Mesothelial cell of epicardium (in vitro differentiated cells): ENCODE measurements around the gene PYGM. TPM values are rescaled to one million over a fixed set of nuclear protein-coding genes. Genes with fewer than 3 reads are reported as not detected.

ENCODE experiments used
- DNase-seq, 2 experiments: peaks; one replicate each; pipeline ENCODE4 v3.0.0; 2021; ENCODE audit warnings: low spot score in 2 of 2; ENCODE audit not compliant: unreplicated experiment in 2 of 2
- H3K27ac Mint-ChIP-seq: 2 replicates; pipeline ENCODE4 v1.8.0; 2021; ENCODE audit warnings: mixed read lengths
- H3K27me3 Mint-ChIP-seq: 2 replicates; pipeline ENCODE4 v1.8.0; 2021; ENCODE audit warnings: low read depth, mixed read lengths
- H3K36me3 Mint-ChIP-seq: 2 replicates; pipeline ENCODE4 v1.8.0; 2021; ENCODE audit warnings: mixed read lengths
- H3K4me1 Mint-ChIP-seq: 2 replicates; pipeline ENCODE4 v1.8.0; 2021; ENCODE audit warnings: mixed read lengths
- H3K4me3 Mint-ChIP-seq: 2 replicates; pipeline ENCODE4 v1.8.0; 2021; ENCODE audit warnings: mild to moderate bottlenecking, moderate library complexity, mixed read lengths
- H3K9me3 Mint-ChIP-seq: 2 replicates; pipeline ENCODE4 v1.8.0; 2021; ENCODE audit warnings: mixed read lengths
- CTCF ChIP-seq: fragments of 200-600 bp; sonication (generic); IDR thresholded peaks from one replicate; pipeline ENCODE4 v1.5.0; 2021; ENCODE audit warnings: antibody characterized with exemption; ENCODE audit not compliant: unreplicated experiment
- total RNA-seq: library from RNA; stranded (reverse); gene quantifications from 3 replicates; pipeline ENCODE4 v1.2.1, GENCODE V29; 2021

PYGM gene
- total RNA-seq, 1 donor from 2014 or later, result 7.6 TPM

- Mint-ChIP-seq H3K27me3 (peaks cover 61% of the 10 kb centered on the region), H3K27ac (no peak overlapping the region), H3K4me1 (no peaks in the 10 kb centered on the region), H3K36me3 (no peaks in the 10 kb centered on the region), H3K4me3 (no peak overlapping the region), H3K9me3 (no peaks in the 10 kb centered on the region)
- TF ChIP-seq CTCF, result no peak
- no peak for DNase-seq
Observed at GRCh38 chr11:64731601-64732000, 28.2 kb downstream of the PYGM start.

DNA sequence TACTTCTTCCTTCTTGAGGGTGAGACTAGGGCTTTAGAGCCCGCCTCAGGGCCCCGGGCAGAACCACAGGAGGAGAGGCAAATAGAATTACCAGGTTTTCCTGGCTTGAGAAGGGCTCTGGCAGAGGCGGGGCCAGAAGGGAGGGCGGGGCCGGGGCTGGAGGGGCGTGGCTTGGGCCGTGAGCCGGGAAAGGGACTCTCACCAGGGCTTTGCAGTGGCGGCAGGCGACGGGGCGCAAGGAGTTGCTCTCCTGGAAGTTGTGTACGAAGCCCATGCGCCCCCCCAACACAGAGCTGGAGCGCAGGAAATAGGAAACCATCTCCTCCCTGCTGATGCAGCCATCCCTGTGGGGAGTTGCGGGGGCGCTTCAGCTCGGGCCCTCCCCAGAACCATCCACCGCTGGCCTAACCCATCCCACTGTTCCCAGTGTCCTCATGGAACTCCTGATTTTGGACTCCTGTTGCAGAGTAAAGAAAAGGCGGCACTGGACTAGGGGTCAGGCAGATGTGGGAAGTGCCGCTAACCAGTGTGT is 29.9 kb downstream of the PYGM start:
- Mint-ChIP-seq H3K9me3 (no peaks in the 10 kb centered on the region), H3K4me3 (no peak overlapping the region), H3K27me3 (peaks cover 66% of the 10 kb centered on the region), H3K27ac (no peak overlapping the region), H3K36me3 (no peaks in the 10 kb centered on the region), H3K4me1 (no peaks in the 10 kb centered on the region)
- TF ChIP-seq CTCF, result no peak
- DNase-seq, result no peak

GRCh38 chr11:64728757-64729365 is 30.9 kb downstream of the PYGM start:
- no peak for DNase-seq
- no peaks in the 10 kb centered on the region for H3K9me3 Mint-ChIP-seq
- H3K36me3 Mint-ChIP-seq, result no peaks in the 10 kb centered on the region
- H3K4me3 Mint-ChIP-seq, result no peak overlapping the region
- no peak for TF ChIP-seq CTCF
- no peaks in the 10 kb centered on the region for H3K4me1 Mint-ChIP-seq
- no peak overlapping the region for H3K27ac Mint-ChIP-seq
- H3K27me3 Mint-ChIP-seq, result peaks cover 67% of the 10 kb centered on the region

GRCh38 chr11:64726867-64727530 is 32.8 kb downstream of the PYGM start:
- Mint-ChIP-seq H3K27me3 (peaks cover 72% of the 10 kb centered on the region), H3K36me3 (no peaks in the 10 kb centered on the region), H3K27ac (no peak overlapping the region), H3K4me1 (no peaks in the 10 kb centered on the region), H3K4me3 (no peak overlapping the region), H3K9me3 (no peaks in the 10 kb centered on the region)
- no peak for TF ChIP-seq CTCF
- DNase-seq, result no peak

- H3K4me1 Mint-ChIP-seq, result no peaks in the 10 kb centered on the region
- H3K36me3 Mint-ChIP-seq, result no peaks in the 10 kb centered on the region
- no peak overlapping the region for H3K27ac Mint-ChIP-seq
- no peak overlapping the region for H3K4me3 Mint-ChIP-seq
- DNase-seq, result no peak
- H3K9me3 Mint-ChIP-seq, result no peaks in the 10 kb centered on the region
- no peak for TF ChIP-seq CTCF
- peaks cover 73% of the 10 kb centered on the region for H3K27me3 Mint-ChIP-seq
Observed at GRCh38 chr11:64726211-64726641, 33.5 kb downstream of the PYGM start.
